Muscle of leg (tissue), 16 donors: ENCODE data around the gene KRT12. TPM values are rescaled to one million over a fixed set of nuclear protein-coding genes. Genes with fewer than 3 reads are reported as not detected.

ENCODE experiments used
- DNase-seq: peaks from one replicate; pipeline ENCODE4 v3.0.0; 2013
- H3K27ac ChIP-seq: one replicate; pipeline ENCODE4 v1.5.1; 2013; ENCODE audit warnings: mild to moderate bottlenecking, low read length, control low read depth
- H3K27me3 ChIP-seq: one replicate; pipeline ENCODE4 v1.6.1; 2013; ENCODE audit warnings: low read length; ENCODE audit not compliant: control insufficient read depth, insufficient read depth
- H3K36me3 ChIP-seq: one replicate; pipeline ENCODE4 v1.6.1; 2013; ENCODE audit warnings: low read length; ENCODE audit not compliant: control insufficient read depth, insufficient read depth
- H3K4me1 ChIP-seq: one replicate; pipeline ENCODE4 v1.6.1; 2013; ENCODE audit warnings: low read length; ENCODE audit not compliant: control insufficient read depth, insufficient read depth
- H3K4me3 ChIP-seq: one replicate; pipeline ENCODE4 v1.5.1; 2013; ENCODE audit warnings: low read length, control low read depth
- H3K9me3 ChIP-seq: replicated peaks from 2 replicates; pipeline ENCODE4 v1.6.1; 2013; ENCODE audit warnings: low read depth, low read length; ENCODE audit not compliant: control insufficient read depth
- WGBS: methylation state at CpG from one replicate; pipeline ENCODE4 v1.1.5; 2013; ENCODE audit warnings: missing lambda C conversion rate; ENCODE audit not compliant: insufficient coverage; 5-methylcytosine and 5-hydroxymethylcytosine counted together
- long read RNA-seq, 11 donors: transcript quantifications; one replicate each; lab custom pipeline, GENCODE V29; 2026
- polyA plus RNA-seq, 8 donors: library from polyadenylated mRNA; unstranded; fragments of 120-200 nt; gene quantifications; one replicate each; pipeline versions ENCODE4 v1.2.1 to v1.2.3, GENCODE V29; 2013; ENCODE audit warnings: inconsistent platforms in 1 of 8, low replicate concordance in 1 of 8; ENCODE audit not compliant: insufficient read length in 8 of 8, insufficient read depth in 1 of 8
- total RNA-seq: library from RNA; stranded (reverse); fragments of 120-200 nt; gene quantifications from one replicate; pipeline ENCODE4 v1.2.4, GENCODE V29; 2013

KRT12 gene
- total RNA-seq (not detected), polyA plus RNA-seq (1 to 10 TPM in 1 of 8 donors, under 1 TPM in 7; 0.14 to 1.2 (median 0.22) TPM)
- long read RNA-seq, donor 1, result 0 reads
- long read RNA-seq, donor 2, result 0 reads
- long read RNA-seq, donor 3, result 0 reads
- long read RNA-seq, donor 4, result 0 reads
- long read RNA-seq, donor 5, result 0 reads
- long read RNA-seq, donor 6, result 0 reads
- long read RNA-seq, donor 7, result 0 reads
- long read RNA-seq, donor 8, result 0 reads
- long read RNA-seq, donor 9, result 0 reads
- long read RNA-seq, donor 10, result 0 reads
- long read RNA-seq, donor 11, result 0 reads

DNA sequence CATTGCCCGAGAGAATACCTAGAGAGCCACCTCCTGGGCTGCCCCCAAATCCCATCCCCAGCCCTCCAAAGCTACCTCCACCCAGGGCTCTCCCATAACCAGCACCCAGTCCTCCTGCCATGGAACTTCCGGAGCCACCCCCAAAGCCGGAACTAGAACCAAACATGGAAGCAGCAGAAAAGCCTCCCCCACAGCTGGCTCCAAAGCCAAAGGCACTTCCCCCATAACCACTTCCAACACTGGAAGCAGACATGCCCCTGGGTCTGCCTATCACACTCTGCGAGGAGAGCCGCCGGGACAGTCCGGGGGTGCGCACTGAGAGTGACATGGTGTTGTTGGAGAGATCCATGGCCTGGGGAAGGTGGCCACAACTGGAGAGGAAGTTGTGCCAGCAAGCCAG, at the start of gene KRT12:
Gene KRT12 (minus strand): TSS at position 386 of the 400 bp plus-strand sequence. CDS start 37 bp downstream, at position 349.
- DNase-seq, result no peak
- no peaks in the 10 kb centered on the region for H3K9me3 ChIP-seq
- H3K27ac ChIP-seq, result no peak within 1 kb of the TSS
- 93% methylated on average over 3 of the region's 8 CpGs for WGBS
- peaks cover 13% of the 10 kb centered on the region for H3K27me3 ChIP-seq
- H3K36me3 ChIP-seq, result no peaks in the 10 kb centered on the region
- H3K4me1 ChIP-seq, result peaks cover 3% of the 10 kb centered on the region
- no peak within 1 kb of the TSS for H3K4me3 ChIP-seq

- no peak overlapping the region for H3K27ac ChIP-seq
- DNase-seq, result no peak
- H3K27me3 ChIP-seq, result peaks cover 2% of the 10 kb centered on the region
- H3K36me3 ChIP-seq, result no peaks in the 10 kb centered on the region
- no CpG with 5 or more reads among the region's 1 CpG for WGBS
- no peaks in the 10 kb centered on the region for H3K4me1 ChIP-seq
- no peaks in the 10 kb centered on the region for H3K9me3 ChIP-seq
- H3K4me3 ChIP-seq, result no peak overlapping the region
Observed at GRCh38 chr17:40916366-40916765, 49.3 kb upstream of the KRT12 start.

DNA sequence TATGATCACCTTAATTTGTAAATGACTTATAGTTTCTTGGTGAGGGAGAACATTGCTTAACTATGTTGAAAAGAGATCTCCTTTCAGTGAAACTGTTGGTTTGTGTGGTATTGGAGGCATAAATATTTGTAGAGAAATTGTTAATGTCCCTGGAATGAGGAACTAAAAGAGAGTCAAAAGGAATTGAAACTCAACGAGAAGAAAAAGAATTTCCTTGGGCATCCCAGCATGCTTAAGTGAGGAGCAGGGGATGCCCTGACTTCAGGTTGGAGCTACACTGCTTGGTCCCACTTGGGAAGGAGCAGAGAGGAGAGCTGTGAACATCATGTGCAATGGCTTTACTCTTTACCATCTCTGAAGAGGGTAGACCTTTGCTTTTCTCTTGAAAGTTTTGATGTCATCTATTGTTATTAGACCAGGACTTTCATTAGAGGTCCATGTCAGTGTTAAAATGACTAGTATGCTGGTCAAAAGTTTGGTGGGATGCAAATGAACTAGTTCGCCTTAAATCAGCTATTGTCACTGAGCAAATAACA, 48.8 kb upstream of the KRT12 start:
- H3K36me3 ChIP-seq, result no peaks in the 10 kb centered on the region
- 83% methylated on average over 1 of the region's 2 CpGs for WGBS
- DNase-seq, result no peak

DNA sequence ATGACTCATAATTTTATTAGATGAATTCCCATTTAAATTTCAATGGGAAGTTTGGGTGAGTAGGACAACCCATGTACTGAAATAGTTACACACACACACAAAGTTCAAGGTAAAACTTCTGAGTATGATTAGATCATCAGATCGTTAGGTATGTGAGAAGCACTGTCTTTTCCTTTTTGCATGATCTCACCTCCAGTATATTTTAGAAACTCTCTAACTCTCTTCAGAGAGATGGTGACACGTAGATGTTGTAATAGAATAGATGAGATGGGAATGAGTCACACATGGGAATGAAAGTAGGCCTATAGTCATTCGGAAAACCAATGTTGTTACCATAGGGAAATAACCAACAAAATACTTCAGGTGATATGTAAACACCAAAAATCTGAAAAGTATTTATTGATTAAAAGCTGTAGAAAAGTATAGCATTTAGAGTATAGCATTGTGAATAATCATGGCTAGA, 48.2 kb upstream of the KRT12 start:
- Histone ChIP-seq H3K27me3 (peaks cover 2% of the 10 kb centered on the region), H3K4me1 (peaks cover 6% of the 10 kb centered on the region), H3K9me3 (no peaks in the 10 kb centered on the region), H3K4me3 (no peak overlapping the region), H3K27ac (no peak overlapping the region), H3K36me3 (no peaks in the 10 kb centered on the region)
- DNase-seq, result no peak
- no CpG with 5 or more reads among the region's 3 CpGs for WGBS

More for the DNA sequence above, 48.8 kb upstream of the KRT12 start:
- H3K27me3 ChIP-seq, result peaks cover 2% of the 10 kb centered on the region
- H3K4me1 ChIP-seq, result peaks cover 4% of the 10 kb centered on the region
- H3K4me3 ChIP-seq, result no peak overlapping the region
- H3K27ac ChIP-seq, result no peak overlapping the region
- no peaks in the 10 kb centered on the region for H3K9me3 ChIP-seq

DNA sequence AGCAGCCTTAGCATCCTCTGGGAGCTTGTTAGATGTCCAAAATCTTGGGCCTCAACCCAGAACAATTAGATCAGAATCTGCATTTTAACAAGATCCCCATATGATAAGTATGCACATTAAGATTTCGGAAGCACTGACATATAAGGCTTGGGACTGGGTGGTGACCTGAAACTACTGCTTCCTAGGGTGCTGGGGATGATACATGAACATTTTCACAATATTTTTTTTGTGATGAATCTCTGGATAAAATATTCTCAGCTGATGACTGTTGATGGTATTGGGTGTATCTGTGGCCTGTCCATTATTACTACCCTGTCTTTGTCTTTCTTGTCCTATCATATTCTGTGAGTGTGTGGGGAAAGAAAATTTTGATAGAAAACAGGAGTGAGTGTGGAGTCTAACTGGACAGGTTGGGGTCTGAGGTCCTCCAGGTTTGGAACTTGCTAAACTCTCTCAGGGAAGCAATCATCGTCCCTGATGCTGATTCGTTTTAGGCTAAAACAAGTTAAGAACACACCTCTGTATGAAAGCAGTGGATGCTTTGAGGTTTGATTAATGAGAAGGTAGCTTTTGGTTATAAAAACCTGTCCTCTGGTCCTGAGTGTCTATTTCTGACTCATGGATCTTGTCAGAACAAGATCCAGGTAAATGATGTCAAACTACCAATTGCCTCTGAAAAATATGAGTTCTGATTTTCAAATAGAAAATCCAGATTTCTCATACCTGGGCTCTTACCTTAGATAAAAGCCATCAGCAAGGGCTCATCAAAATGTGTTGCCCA, 47.2 kb upstream of the KRT12 start:
- DNase-seq, result no peak
- peaks cover 8% of the 10 kb centered on the region for H3K4me1 ChIP-seq
- no peaks in the 10 kb centered on the region for H3K9me3 ChIP-seq
- H3K36me3 ChIP-seq, result no peaks in the 10 kb centered on the region
- 90% methylated on average over 2 of the region's 3 CpGs for WGBS
- H3K4me3 ChIP-seq, result no peak overlapping the region
- H3K27me3 ChIP-seq, result peaks cover 2% of the 10 kb centered on the region
- H3K27ac ChIP-seq, result no peak overlapping the region

DNA sequence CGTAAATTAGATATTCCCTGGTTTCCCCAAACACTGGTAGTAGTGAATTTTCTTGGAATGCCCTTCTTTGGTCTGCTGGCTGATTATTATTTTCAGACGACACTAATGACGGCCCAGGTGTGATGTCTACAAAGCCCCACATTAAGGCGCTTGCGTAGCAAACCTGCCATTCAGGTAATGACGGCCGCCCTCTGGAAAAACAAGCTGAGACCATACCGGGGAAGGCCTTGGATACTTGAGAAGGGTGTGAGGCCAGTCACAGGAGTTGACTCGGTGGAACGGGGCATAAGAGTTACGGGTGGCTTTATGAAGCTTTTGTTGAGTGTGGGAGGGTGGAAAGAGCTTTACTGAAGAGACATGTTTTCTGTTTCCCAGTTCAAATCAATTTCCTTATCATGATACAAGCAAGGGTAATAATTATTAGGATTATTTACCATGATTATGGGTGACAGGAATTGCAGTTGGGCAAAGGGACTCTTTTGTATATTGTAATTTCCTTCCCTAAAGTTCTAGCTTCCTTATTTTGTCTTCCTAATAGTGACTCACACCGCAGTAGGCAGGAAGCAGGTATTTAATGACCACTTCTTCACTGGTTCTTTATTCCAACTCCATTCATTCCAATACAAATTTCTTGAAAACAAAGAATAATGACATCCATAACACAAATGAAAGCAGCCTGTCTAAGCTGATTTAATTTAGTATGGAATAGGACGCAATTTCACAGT, 45.6 kb upstream of the KRT12 start:
- Histone ChIP-seq H3K36me3 (no peaks in the 10 kb centered on the region), H3K9me3 (no peaks in the 10 kb centered on the region), H3K4me3 (no peak overlapping the region), H3K27me3 (peaks cover 2% of the 10 kb centered on the region), H3K27ac (no peak overlapping the region), H3K4me1 (peaks cover 8% of the 10 kb centered on the region)
- WGBS, result 90% methylated on average over 10 of the region's 13 CpGs
- no peak for DNase-seq

DNA sequence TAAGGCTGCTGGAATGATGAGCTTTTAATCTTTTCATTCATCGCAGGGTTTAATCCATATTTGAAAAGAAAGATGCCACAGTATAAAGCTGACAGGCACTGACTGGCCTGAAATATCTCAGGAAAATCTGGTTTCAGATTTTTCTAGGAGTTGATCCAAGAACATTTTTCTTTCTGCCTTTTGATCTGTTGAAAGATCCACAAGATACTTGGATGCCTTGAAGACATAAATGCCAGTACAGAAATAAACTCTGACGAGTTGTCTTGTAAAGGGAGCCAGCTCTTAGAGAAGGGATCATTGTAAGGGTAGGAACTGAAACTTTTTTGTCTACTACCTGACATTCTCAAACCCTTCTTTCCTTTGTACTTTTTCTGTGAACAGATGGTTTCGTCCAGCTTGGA, 43.4 kb upstream of the KRT12 start:
- H3K27ac ChIP-seq, result no peak overlapping the region
- peak; percentile 74 for DNase-seq
- WGBS, result 71% methylated on average over 1 of the region's 3 CpGs

GRCh38 chr17:40909755-40910154, 42.7 kb upstream of the KRT12 start:
- Histone ChIP-seq H3K4me1 (peaks cover 8% of the 10 kb centered on the region), H3K27ac (no peak overlapping the region), H3K27me3 (no peaks in the 10 kb centered on the region), H3K9me3 (no peaks in the 10 kb centered on the region), H3K4me3 (no peak overlapping the region), H3K36me3 (no peaks in the 10 kb centered on the region)
- no CpG with 5 or more reads among the region's 4 CpGs for WGBS
- peak; percentile 11 for DNase-seq

More for the DNA sequence above, 43.4 kb upstream of the KRT12 start:
- Histone ChIP-seq H3K27me3 (no peaks in the 10 kb centered on the region), H3K4me1 (peaks cover 8% of the 10 kb centered on the region), H3K4me3 (no peak overlapping the region), H3K36me3 (no peaks in the 10 kb centered on the region), H3K9me3 (no peaks in the 10 kb centered on the region)

DNA sequence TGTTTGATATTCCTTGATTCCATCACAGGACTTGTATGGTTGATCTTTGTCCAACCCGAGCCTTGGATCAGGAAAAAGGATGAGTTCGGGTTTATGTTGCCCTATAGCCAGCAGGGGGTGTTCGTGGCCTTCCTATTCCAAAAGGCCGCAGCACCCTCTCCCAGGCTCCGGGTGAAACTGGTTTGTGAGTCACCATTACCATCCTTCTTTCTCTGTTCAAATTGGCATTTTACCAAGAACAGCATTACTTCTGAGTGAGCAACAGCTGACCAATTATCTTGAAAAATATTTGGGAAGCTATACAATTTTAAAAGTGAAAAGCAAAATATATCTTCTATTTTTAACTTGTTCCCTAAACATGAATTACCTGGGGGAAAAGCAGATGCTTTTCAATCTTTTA, 42.3 kb upstream of the KRT12 start:
- WGBS, result no CpG with 5 or more reads among the region's 5 CpGs
- H3K27ac ChIP-seq, result no peak overlapping the region
- peak; percentile 91 for DNase-seq

GRCh38 chr17:40906613-40907012, 39.6 kb upstream of the KRT12 start:
- Histone ChIP-seq H3K36me3 (no peaks in the 10 kb centered on the region), H3K9me3 (no peaks in the 10 kb centered on the region), H3K4me1 (peaks cover 8% of the 10 kb centered on the region), H3K27ac (no peak overlapping the region), H3K27me3 (peaks cover 3% of the 10 kb centered on the region), H3K4me3 (no peak overlapping the region)
- WGBS, result 96% methylated on average over 3 of the region's 4 CpGs
- DNase-seq, result no peak

More for the DNA sequence above, 42.3 kb upstream of the KRT12 start:
- Histone ChIP-seq H3K9me3 (no peaks in the 10 kb centered on the region), H3K27me3 (no peaks in the 10 kb centered on the region), H3K4me1 (peaks cover 8% of the 10 kb centered on the region), H3K4me3 (no peak overlapping the region), H3K36me3 (no peaks in the 10 kb centered on the region)
